Transverse colon (tissue), 4 donors: ENCODE results near the gene ADIPOQ.

Experiments used
- EP300 ChIP-seq: sonication (generic); formaldehyde crosslinking; IDR thresholded peaks from one replicate; pipeline ENCODE4 v1.6.1; 2017; ENCODE audit warnings: antibody characterized with exemption, low read depth
- POLR2A ChIP-seq: fragments of 450-650 bp; IDR thresholded peaks from one replicate; pipeline ENCODE4 v1.6.1; 2016; ENCODE audit warnings: antibody characterized with exemption, mild to moderate bottlenecking, moderate library complexity
- POLR2AphosphoS5 ChIP-seq, 3 donors: sonication (generic); formaldehyde crosslinking; IDR thresholded peaks; one replicate each; pipeline ENCODE4 v1.6.1; 2016; ENCODE audit warnings: antibody characterized with exemption in 3 of 3
- TF ChIP-seq, protein P1 (sequence below), 5 experiments: fragments of 200-600 bp in 3 of 5; fragments of 450-650 bp in 2 of 5; sonication (generic) in 3 of 5; IDR thresholded peaks; 1 replicate in 2 of 5; 2 replicates in 3 of 5; pipeline ENCODE4 v1.5.1; 2016 to 2017; ENCODE audit warnings: antibody characterized with exemption in 5 of 5, inconsistent platforms in 3 of 5, mild to moderate bottlenecking in 2 of 5, moderate library complexity in 1 of 5

DNA sequence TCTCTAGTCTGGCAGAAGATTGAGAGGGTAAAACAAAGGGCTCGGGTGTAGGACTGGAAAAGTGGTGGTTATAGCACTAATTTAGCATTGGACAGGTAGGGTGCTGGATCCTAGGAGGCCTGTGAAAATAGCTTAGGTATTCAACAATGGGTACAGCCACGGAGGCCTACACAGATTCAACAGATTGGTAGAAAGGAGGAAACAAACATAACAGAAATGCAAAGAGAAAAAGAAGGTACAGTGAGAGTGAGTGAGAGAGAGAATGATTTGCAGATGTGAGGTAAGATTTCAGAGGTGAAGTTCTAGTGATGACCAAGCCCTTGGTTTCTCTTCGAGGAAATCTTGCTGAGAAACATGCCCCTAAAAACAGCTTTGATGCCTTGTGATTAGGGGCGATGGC, 37.9 kb downstream of the ADIPOQ start:
- TF ChIP-seq, protein P1, sequence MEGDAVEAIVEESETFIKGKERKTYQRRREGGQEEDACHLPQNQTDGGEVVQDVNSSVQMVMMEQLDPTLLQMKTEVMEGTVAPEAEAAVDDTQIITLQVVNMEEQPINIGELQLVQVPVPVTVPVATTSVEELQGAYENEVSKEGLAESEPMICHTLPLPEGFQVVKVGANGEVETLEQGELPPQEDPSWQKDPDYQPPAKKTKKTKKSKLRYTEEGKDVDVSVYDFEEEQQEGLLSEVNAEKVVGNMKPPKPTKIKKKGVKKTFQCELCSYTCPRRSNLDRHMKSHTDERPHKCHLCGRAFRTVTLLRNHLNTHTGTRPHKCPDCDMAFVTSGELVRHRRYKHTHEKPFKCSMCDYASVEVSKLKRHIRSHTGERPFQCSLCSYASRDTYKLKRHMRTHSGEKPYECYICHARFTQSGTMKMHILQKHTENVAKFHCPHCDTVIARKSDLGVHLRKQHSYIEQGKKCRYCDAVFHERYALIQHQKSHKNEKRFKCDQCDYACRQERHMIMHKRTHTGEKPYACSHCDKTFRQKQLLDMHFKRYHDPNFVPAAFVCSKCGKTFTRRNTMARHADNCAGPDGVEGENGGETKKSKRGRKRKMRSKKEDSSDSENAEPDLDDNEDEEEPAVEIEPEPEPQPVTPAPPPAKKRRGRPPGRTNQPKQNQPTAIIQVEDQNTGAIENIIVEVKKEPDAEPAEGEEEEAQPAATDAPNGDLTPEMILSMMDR (IDR thresholded peaks at IDR 0.05), result no peak
- no peak for TF ChIP-seq POLR2A
- TF ChIP-seq POLR2AphosphoS5 (IDR thresholded peaks at IDR 0.05), result no peak
- no peak for TF ChIP-seq EP300
